ENCODE data around the gene PDE8A. TPM values are rescaled to one million over a fixed set of nuclear protein-coding genes. Genes with fewer than 3 reads are reported as not detected.
A peak's percentile ranks its signal among the peaks of the same experiment; 100 is the strongest.

Gene PDE8A
- 51.1 and 54.8 TPM in 2 replicates for total RNA-seq
- 24.8 TPM for total RNA-seq (2013)
- polyA plus RNA-seq = 17.4 and 24.8 TPM in 2 replicates
- polyA minus RNA-seq = 14.1 and 22.3 TPM in 2 replicates

DNA sequence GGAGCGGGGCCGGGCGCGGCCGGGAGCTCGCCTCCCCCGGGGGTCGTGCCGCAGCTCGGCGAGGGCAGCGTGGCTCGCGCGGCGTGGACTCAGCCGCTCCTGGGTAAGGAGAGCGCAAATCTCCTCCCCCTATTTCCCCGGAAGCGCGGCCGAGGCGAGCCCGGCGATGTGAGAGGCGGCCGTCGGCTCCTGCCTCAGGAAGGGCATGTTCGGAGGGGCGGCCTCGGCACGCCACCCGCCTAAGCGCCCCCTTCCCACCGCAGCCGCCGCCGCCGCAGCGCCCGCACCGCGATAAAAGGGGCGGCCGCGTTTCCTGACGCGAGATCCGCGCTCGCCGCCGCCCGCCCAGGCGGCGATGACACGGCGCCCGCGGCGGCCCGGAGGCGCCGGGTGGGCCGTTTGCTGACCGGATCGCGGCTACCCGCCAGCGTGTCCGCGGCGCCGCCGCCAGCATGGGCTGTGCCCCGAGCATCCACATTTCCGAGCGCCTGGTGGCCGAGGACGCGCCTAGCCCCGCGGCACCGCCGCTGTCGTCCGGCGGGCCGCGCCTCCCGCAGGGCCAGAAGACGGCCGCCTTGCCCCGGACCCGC lies at the start of gene PDE8A:
TSS of gene PDE8A (plus strand) at position 146 of the 590 bp plus-strand sequence. CDS start at position 453, 307 bp downstream.
- H3K4me1 Mint-ChIP-seq = peaks cover 44% of the 10 kb centered on the region
- Histone ChIP-seq H3K4me3 (ENCODE audit: control extremely low read depth in 1 of 5, extremely low read depth in 1 of 5, insufficient read depth in 1 of 5, low read depth in 2 of 5, low read length in 4 of 5) (peak within 1 kb of the TSS; percentile 66 to 97 (median 79)), H2AFZ (ENCODE audit: insufficient read depth, low read depth, low read length, poor library complexity, severe bottlenecking) (peak within 1 kb of the TSS; percentile 87), H3K27ac (ENCODE audit: low read length in 2 of 2) (peak within 1 kb of the TSS; percentile 97), H3K27me3 (replicated peaks in 1 of 4; ENCODE audit: control extremely low read depth in 1 of 4, control insufficient read depth in 3 of 4, insufficient read depth in 4 of 4, low read length in 3 of 4) (no peaks in the 10 kb centered on the region), H3K9ac (ENCODE audit: low read length) (peak within 1 kb of the TSS; percentile 74), H3K4me2 (replicated peaks; ENCODE audit: low read depth, low read length, poor library complexity, severe bottlenecking) (peak within 1 kb of the TSS; percentile 86), H3K4me1 (ENCODE audit: control insufficient read depth in 2 of 2, insufficient read depth in 2 of 2, low read length in 2 of 2) (peaks cover 21 to 22% of the 10 kb centered on the region in 2 donors), H4K20me1 (ENCODE audit: control insufficient read depth, insufficient read depth, low read length, poor library complexity, severe bottlenecking) (no peaks in the 10 kb centered on the region), H3K36me3 (replicated peaks in 1 of 2; ENCODE audit: control extremely low read depth in 1 of 2, control insufficient read depth in 1 of 2, extremely low read depth in 1 of 2, insufficient read depth in 2 of 2, low read length in 1 of 2) (no peaks in the 10 kb centered on the region), H3K79me2 (ENCODE audit: control insufficient read depth, insufficient read depth, low read length) (peaks cover 36% of the 10 kb centered on the region), H3K9me3 (ENCODE audit: control extremely low read depth in 1 of 3, control insufficient read depth in 2 of 3, insufficient read depth in 1 of 3, low read length in 2 of 3) (no peaks in the 10 kb centered on the region)
- ChIA-PET CTCF (interaction anchor here (0.6 to 3.4 kb wide), 5 partner anchors 23 to 411 kb away, joined by 3 to 15 read pairs (median 9); no protein-coding TSS in a partner anchor), POLR2A (interaction anchor here (0.5 to 1.3 kb wide), 4 partner anchors 33 to 411 kb away, joined by 3 to 5 read pairs (median 4); no protein-coding TSS in a partner anchor)
- no peaks in the 10 kb centered on the region for H3K27me3 Mint-ChIP-seq
- TF ChIP-seq, protein P1, sequence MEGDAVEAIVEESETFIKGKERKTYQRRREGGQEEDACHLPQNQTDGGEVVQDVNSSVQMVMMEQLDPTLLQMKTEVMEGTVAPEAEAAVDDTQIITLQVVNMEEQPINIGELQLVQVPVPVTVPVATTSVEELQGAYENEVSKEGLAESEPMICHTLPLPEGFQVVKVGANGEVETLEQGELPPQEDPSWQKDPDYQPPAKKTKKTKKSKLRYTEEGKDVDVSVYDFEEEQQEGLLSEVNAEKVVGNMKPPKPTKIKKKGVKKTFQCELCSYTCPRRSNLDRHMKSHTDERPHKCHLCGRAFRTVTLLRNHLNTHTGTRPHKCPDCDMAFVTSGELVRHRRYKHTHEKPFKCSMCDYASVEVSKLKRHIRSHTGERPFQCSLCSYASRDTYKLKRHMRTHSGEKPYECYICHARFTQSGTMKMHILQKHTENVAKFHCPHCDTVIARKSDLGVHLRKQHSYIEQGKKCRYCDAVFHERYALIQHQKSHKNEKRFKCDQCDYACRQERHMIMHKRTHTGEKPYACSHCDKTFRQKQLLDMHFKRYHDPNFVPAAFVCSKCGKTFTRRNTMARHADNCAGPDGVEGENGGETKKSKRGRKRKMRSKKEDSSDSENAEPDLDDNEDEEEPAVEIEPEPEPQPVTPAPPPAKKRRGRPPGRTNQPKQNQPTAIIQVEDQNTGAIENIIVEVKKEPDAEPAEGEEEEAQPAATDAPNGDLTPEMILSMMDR (IDR thresholded peaks at IDR 0.05) = no peak
- no peak for TF ChIP-seq EZH2 (IDR thresholded peaks at IDR 0.05; ENCODE audit: borderline replicate concordance, insufficient read depth, low read depth, low read length, poor library complexity, severe bottlenecking)
- intact Hi-C loops (cut with micrococcal nuclease) = loop anchor here (2.0 to 10.0 kb wide), 7 partner anchors 29 to 725 kb away; partner anchors contain the start of genes SEC11A and ZNF592
- H3K9me3 Mint-ChIP-seq (ENCODE audit: insufficient read depth) = no peaks in the 10 kb centered on the region
- peak within 1 kb of the TSS; percentile 97 for H3K27ac Mint-ChIP-seq
- WGBS (ENCODE audit: insufficient coverage) = under 1% methylated on average over 95 of the region's 95 CpGs
- peak; percentile 6 for ATAC-seq (ENCODE audit: low read depth)
- H3K4me3 Mint-ChIP-seq = peak within 1 kb of the TSS; percentile 96
- DNase-seq = no peak

All from B cell (primary cell).